Endothelial cell (in vitro differentiated cells): ENCODE results near the gene HEMGN. TPM values are rescaled to one million over a fixed set of nuclear protein-coding genes. Genes with fewer than 3 reads are reported as not detected.

Experiments
- DNase-seq: peaks from one replicate; pipeline ENCODE4 v3.0.0; 2021; ENCODE audit warnings: low spot score
- H3K27ac Mint-ChIP-seq: one replicate; pipeline ENCODE4 v1.8.0; 2021; ENCODE audit warnings: mixed read lengths, inconsistent platforms; ENCODE audit not compliant: unreplicated experiment
- H3K27me3 Mint-ChIP-seq: one replicate; pipeline ENCODE4 v1.8.0; 2021; ENCODE audit warnings: mild to moderate bottlenecking, moderate library complexity, mixed read lengths, inconsistent platforms; ENCODE audit not compliant: unreplicated experiment
- H3K36me3 Mint-ChIP-seq: one replicate; pipeline ENCODE4 v1.8.0; 2021; ENCODE audit warnings: mild to moderate bottlenecking, low read depth, mixed read lengths, inconsistent platforms; ENCODE audit not compliant: unreplicated experiment
- H3K4me1 Mint-ChIP-seq: one replicate; pipeline ENCODE4 v1.8.0; 2021; ENCODE audit warnings: mild to moderate bottlenecking, mixed read lengths, inconsistent platforms; ENCODE audit not compliant: unreplicated experiment
- H3K4me3 Mint-ChIP-seq: one replicate; pipeline ENCODE4 v1.8.0; 2021; ENCODE audit warnings: mild to moderate bottlenecking, mixed read lengths, inconsistent platforms; ENCODE audit not compliant: unreplicated experiment
- H3K9me3 Mint-ChIP-seq: one replicate; pipeline ENCODE4 v1.8.0; 2021; ENCODE audit warnings: mixed read lengths, inconsistent platforms; ENCODE audit not compliant: unreplicated experiment
- long read RNA-seq: library from polyadenylated mRNA; unstranded; transcript quantifications from one replicate; pipeline ENCODE4 v2.0.0, GENCODE V29; 2020; ENCODE audit not compliant: unreplicated experiment
- total RNA-seq: library from RNA; stranded (reverse); fragmentation: NEBNext Ultra II Directional; extraction: Animal tissue kit (Norgen Biotek cat#: 25700); gene quantifications from one replicate; pipeline ENCODE4 v1.2.1, GENCODE V29; 2021; ENCODE audit not compliant: unreplicated experiment
- TF ChIP-seq, protein P1 (sequence below): fragments of 200-600 bp; sonication (generic); IDR thresholded peaks from one replicate; pipeline ENCODE4 v1.5.0; 2021; ENCODE audit warnings: antibody characterized with exemption; ENCODE audit not compliant: unreplicated experiment

HEMGN gene
- total RNA-seq, result 0.44 TPM
- long read RNA-seq, partial matches to known transcripts, result 1 of 1 reads
- long read RNA-seq, other reads (novel, unspliced or antisense), result 0 of 1 reads

GRCh38 chr9:97938081-97938644 is at the start of gene HEMGN:
Gene HEMGN, minus strand, starts transcription at chr9:97938172. Its CDS starts 36 bp downstream, at chr9:97938136.
- DNase-seq, result no peak
- H3K4me1 Mint-ChIP-seq, result peaks cover 4% of the 10 kb centered on the region
- H3K4me3 Mint-ChIP-seq, result no peak within 1 kb of the TSS
- H3K27me3 Mint-ChIP-seq, result no peaks in the 10 kb centered on the region
- no peaks in the 10 kb centered on the region for H3K9me3 Mint-ChIP-seq
- TF ChIP-seq, protein P1, sequence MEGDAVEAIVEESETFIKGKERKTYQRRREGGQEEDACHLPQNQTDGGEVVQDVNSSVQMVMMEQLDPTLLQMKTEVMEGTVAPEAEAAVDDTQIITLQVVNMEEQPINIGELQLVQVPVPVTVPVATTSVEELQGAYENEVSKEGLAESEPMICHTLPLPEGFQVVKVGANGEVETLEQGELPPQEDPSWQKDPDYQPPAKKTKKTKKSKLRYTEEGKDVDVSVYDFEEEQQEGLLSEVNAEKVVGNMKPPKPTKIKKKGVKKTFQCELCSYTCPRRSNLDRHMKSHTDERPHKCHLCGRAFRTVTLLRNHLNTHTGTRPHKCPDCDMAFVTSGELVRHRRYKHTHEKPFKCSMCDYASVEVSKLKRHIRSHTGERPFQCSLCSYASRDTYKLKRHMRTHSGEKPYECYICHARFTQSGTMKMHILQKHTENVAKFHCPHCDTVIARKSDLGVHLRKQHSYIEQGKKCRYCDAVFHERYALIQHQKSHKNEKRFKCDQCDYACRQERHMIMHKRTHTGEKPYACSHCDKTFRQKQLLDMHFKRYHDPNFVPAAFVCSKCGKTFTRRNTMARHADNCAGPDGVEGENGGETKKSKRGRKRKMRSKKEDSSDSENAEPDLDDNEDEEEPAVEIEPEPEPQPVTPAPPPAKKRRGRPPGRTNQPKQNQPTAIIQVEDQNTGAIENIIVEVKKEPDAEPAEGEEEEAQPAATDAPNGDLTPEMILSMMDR, result no peak
- no peaks in the 10 kb centered on the region for H3K36me3 Mint-ChIP-seq
- no peak within 1 kb of the TSS for H3K27ac Mint-ChIP-seq

DNA sequence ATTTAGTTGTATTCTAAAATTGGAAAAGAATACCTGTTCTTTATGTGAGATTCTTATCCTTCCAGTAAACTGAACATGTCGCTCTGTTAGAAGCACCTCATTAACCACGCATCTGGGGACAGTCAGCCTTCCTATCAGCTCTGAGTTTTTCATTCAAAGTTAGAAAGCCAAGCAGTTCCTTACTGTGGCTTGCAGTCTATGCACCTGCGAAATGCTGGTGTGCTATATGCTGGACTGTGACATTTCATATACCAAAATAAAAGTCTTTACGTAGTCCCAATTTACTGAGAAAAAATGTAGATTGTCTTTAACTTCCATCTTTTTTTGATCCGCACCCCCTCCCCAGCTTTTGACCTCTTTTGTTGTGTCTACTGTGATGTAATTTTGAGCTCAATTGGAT is 49.5 kb upstream of the HEMGN start:
- DNase-seq, result no peak
- H3K36me3 Mint-ChIP-seq, result no peaks in the 10 kb centered on the region
- no peak overlapping the region for H3K4me3 Mint-ChIP-seq
- H3K4me1 Mint-ChIP-seq, result peaks cover 2% of the 10 kb centered on the region
- TF ChIP-seq, protein P1, result no peak
- H3K27me3 Mint-ChIP-seq, result peaks cover 4% of the 10 kb centered on the region
- no peak overlapping the region for H3K27ac Mint-ChIP-seq
- no peaks in the 10 kb centered on the region for H3K9me3 Mint-ChIP-seq

DNA sequence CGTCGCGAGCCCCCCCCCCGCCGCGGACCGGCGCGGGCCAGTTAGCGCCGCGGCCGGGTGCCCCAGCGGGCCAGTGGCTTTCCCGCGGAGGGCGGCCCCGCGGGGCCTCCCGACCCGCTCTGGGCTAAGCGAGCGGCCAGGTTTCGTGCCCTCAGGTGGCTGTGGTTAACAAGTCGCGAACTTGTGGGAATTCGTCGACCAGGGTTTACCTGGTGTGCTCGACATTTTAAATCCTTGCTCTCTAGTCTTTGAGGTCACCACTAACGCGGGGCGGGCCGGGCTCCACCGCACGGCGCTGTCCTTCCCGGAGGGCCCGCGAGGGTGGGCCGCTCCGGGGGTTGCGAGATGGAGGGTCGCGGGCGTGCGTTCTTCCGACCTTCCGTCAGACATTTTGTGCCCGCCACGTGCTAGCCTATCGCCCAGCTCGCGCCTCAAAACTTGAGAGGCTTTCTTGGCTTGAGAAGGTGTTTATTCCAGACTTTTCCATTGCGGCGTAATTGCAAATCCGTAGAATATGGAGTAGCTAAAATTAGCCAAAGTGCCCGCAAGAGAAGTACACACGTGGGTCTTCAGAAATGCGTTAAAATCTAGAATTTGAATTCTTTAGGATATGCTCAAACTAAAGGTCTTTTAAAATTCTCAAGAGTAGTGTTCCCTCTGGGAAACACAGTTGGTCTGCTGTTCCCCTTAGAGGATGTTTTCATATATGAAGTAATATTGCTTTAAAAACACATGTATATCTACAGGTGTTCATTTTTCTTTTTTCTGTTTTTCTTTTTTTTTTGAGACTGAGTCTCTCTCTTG is 47.3 kb upstream of the HEMGN start:
- no peak for DNase-seq
- peaks cover 9% of the 10 kb centered on the region for H3K27me3 Mint-ChIP-seq
- peaks cover 4% of the 10 kb centered on the region for H3K4me1 Mint-ChIP-seq
- peak overlapping the region; percentile 67 for H3K27ac Mint-ChIP-seq
- H3K4me3 Mint-ChIP-seq, result peak overlapping the region; percentile 89
- TF ChIP-seq, protein P1, result no peak
- H3K9me3 Mint-ChIP-seq, result no peaks in the 10 kb centered on the region
- no peaks in the 10 kb centered on the region for H3K36me3 Mint-ChIP-seq

DNA sequence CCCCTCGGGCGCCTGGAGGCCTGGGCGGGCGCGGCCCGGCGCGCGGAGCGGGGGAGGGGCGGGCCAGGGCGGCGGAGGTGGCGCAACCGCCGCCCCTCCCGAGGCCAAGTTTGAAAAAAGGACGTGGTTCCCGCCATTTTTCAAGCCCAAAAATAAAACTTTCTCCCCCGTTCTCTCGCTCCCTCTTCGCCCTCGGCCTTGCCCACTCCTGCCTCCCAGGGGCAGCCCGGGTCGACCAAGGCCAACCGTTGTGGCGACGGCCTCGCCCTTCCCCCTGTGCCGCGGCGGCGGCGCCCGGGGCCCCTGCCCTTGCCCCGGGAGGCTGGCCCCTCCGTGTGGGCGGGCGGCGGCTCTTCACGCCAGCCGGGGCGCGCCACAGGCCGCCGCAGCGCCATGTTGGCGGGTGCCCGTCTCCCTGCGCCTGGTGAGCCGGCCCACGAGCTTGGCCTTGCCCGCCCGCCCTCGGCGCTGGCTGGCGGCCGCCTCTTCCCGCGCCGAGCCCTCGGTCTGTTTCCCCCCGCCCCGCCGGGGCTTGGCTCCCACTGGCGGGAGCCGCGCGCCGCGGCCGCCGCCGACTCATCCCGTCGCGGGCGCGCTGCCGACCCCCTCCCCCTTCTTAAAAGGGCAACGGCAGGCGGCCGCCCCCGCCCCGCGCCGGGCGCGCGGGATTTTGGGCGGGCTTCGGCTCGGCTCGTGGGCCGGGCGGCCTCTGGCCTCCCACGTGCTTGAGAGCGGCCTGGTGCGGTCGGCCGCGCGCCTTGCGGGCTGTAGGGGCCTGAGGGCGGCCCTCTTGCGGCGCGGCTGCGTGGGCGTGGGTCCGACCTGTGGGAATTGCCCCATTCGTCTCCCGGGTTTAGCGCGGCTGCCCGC is 46.5 kb upstream of the HEMGN start:
- Mint-ChIP-seq H3K4me3 (no peak overlapping the region), H3K4me1 (peaks cover 4% of the 10 kb centered on the region), H3K27ac (no peak overlapping the region), H3K36me3 (no peaks in the 10 kb centered on the region), H3K9me3 (no peaks in the 10 kb centered on the region), H3K27me3 (peaks cover 9% of the 10 kb centered on the region)
- peak; percentile 62 for DNase-seq
- TF ChIP-seq, protein P1, result no peak
